Suprapubic skin (tissue), 4 donors: Measurements from ENCODE around the gene GDPD3.

Experiments
- CTCF ChIP-seq, 2 donors: fragments of 200-600 bp in 1 of 2; fragments of 450-650 bp in 1 of 2; sonication (generic) in 1 of 2; IDR thresholded peaks; one replicate each; pipeline ENCODE4 v1.5.1; 2016 to 2019; ENCODE audit warnings: antibody characterized with exemption in 2 of 2, mild to moderate bottlenecking in 1 of 2, moderate library complexity in 1 of 2
- EP300 ChIP-seq: sonication (generic); formaldehyde crosslinking; IDR thresholded peaks from one replicate; pipeline ENCODE4 v1.6.1; 2017; ENCODE audit warnings: antibody characterized with exemption
- POLR2A ChIP-seq, 2 donors: fragments of 450-650 bp; IDR thresholded peaks; one replicate each; pipeline ENCODE4 v1.6.1; 2017; ENCODE audit warnings: antibody characterized with exemption in 2 of 2, mild to moderate bottlenecking in 2 of 2, moderate library complexity in 2 of 2
- POLR2AphosphoS5 ChIP-seq, 3 donors: sonication (generic); formaldehyde crosslinking; IDR thresholded peaks; one replicate each; pipeline ENCODE4 v1.6.1; 2017; ENCODE audit warnings: antibody characterized with exemption in 3 of 3

DNA sequence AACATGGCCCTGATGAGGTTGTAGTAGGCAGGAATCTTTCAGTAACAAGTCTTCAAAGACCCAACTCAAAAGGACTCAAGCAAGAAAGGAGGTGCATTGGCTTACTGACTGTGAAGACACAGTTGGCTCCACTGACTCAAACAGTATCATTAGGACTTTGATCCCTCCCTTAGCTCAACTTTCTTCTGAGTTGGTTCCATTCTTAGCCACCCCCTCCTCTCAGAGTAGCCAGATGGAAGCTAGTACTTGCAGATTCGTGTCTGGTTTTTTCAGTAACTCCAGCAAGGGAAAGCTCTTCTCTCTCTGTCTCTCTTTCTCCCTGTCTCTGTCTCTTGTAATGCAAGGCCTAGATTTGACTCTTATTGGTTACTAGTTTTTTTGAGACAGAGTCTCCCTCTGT is 14.7 kb upstream of the GDPD3 start:
- TF ChIP-seq EP300 = no peak
- TF ChIP-seq POLR2A (IDR thresholded peaks at IDR 0.05) = no peak
- TF ChIP-seq CTCF (IDR thresholded peaks at IDR 0.05) = no peak
- TF ChIP-seq POLR2AphosphoS5 (IDR thresholded peaks at IDR 0.05) = no peak
